Measurements from ENCODE around the gene KLHL7.

The KLHL7 gene

GRCh38 chr7:23072048-23072447, 33.5 kb upstream of the KLHL7 start:
- no peak overlapping the region for H3K4me3 ChIP-seq (ENCODE audit: control insufficient read depth, low read depth, low read length)
- TF ChIP-seq CTCF (IDR thresholded peaks at IDR 0.05; ENCODE audit: control insufficient read depth, insufficient read depth, low read depth, low read length, missing control alignments), result peak; percentile 40
- no peak for DNase-seq (ENCODE audit: low read depth)

- no peak for DNase-seq (ENCODE audit: low read depth)
- no peak overlapping the region for H3K4me3 ChIP-seq (ENCODE audit: control insufficient read depth, low read depth, low read length)
- TF ChIP-seq CTCF (IDR thresholded peaks at IDR 0.05; ENCODE audit: control insufficient read depth, insufficient read depth, low read depth, low read length, missing control alignments), result no peak
Observed at GRCh38 chr7:23072922-23073321, 32.7 kb upstream of the KLHL7 start.

- TF ChIP-seq CTCF (IDR thresholded peaks at IDR 0.05; ENCODE audit: control insufficient read depth, insufficient read depth, low read depth, low read length, missing control alignments), result no peak
- H3K4me3 ChIP-seq (ENCODE audit: control insufficient read depth, low read depth, low read length), result no peak overlapping the region
Observed at GRCh38 chr7:23074443-23075261, 30.9 kb upstream of the KLHL7 start.

GRCh38 chr7:23075571-23075970, 30.0 kb upstream of the KLHL7 start:
- no peak overlapping the region for H3K4me3 ChIP-seq (ENCODE audit: control insufficient read depth, low read depth, low read length)
- no peak for DNase-seq (ENCODE audit: low read depth)
- no peak for TF ChIP-seq CTCF (IDR thresholded peaks at IDR 0.05; ENCODE audit: control insufficient read depth, insufficient read depth, low read depth, low read length, missing control alignments)

More at GRCh38 chr7:23074443-23075261, 30.9 kb upstream of the KLHL7 start:
- no peak for DNase-seq (ENCODE audit: low read depth)

GRCh38 chr7:23076772-23077171, 28.8 kb upstream of the KLHL7 start:
- no peak overlapping the region for H3K4me3 ChIP-seq (ENCODE audit: control insufficient read depth, low read depth, low read length)
- no peak for DNase-seq (ENCODE audit: low read depth)
- TF ChIP-seq CTCF (IDR thresholded peaks at IDR 0.05; ENCODE audit: control insufficient read depth, insufficient read depth, low read depth, low read length, missing control alignments), result no peak

GRCh38 chr7:23093111-23093510, 12.5 kb upstream of the KLHL7 start:
- no peak for TF ChIP-seq CTCF (IDR thresholded peaks at IDR 0.05; ENCODE audit: control insufficient read depth, insufficient read depth, low read depth, low read length, missing control alignments)
- DNase-seq (ENCODE audit: low read depth), result no peak
- no peak overlapping the region for H3K4me3 ChIP-seq (ENCODE audit: control insufficient read depth, low read depth, low read length)
